HEK293 (cell line): ENCODE data around the gene MTCL1.

Experiments
- CTCF ChIA-PET: fragments of 350-600 bp; formaldehyde crosslinking; extraction: SDS; loops from one replicate; lab custom pipeline; 2021; ENCODE audit warnings: antibody characterized with exemption; lab: Yijun Ruan, JAX
- POLR2A ChIA-PET: fragments of 300-600 bp; formaldehyde crosslinking; extraction: SDS; loops from one replicate; lab custom pipeline; 2020; ENCODE audit warnings: antibody characterized with exemption, inconsistent platforms; lab: Yijun Ruan, JAX
- H3K27ac ChIP-seq: fragments of 200-500 bp; sonication (Bioruptor generic); 2 replicates; pipeline ENCODE4 v1.5.1; 2014; ENCODE audit warnings: low read depth, low read length, control low read depth, inconsistent platforms; ENCODE audit errors: extremely low read depth
- H3K36me3 ChIP-seq, 2 experiments: fragments of 200-500 bp in 1 of 2; sonication (Bioruptor generic) in 1 of 2; 1 replicate in 1 of 2; 2 replicates in 1 of 2; pipeline ENCODE4 v1.5.1; 2014 to 2017; ENCODE audit warnings: inconsistent platforms in 2 of 2, low read length in 2 of 2; ENCODE audit not compliant: control insufficient read depth in 2 of 2, insufficient read depth in 1 of 2
- H3K4me1 ChIP-seq: fragments of 200-500 bp; sonication (Bioruptor generic); 2 replicates; pipeline ENCODE4 v1.5.1; 2014; ENCODE audit warnings: mild to moderate bottlenecking, low read length, inconsistent platforms; ENCODE audit not compliant: control insufficient read depth, insufficient read depth
- H3K4me3 ChIP-seq: 2 replicates; pipeline ENCODE4 v1.5.1; 2011; ENCODE audit warnings: low read depth, mild to moderate bottlenecking, control low read depth, low read length, moderate library complexity
- H3K9me3 ChIP-seq: fragments of 200-500 bp; sonication (Bioruptor generic); 2 replicates; pipeline ENCODE4 v1.5.1; 2014; ENCODE audit warnings: low read depth, low read length, inconsistent platforms; ENCODE audit not compliant: control insufficient read depth, insufficient read depth
- EGR2 ChIP-seq: fragments of 450-650 bp; formaldehyde crosslinking; IDR thresholded peaks from 2 replicates; pipeline ENCODE4 v1.5.1; 2016; ENCODE audit warnings: low read depth, missing biosample characterization, missing genetic modification characterization
- GLI2 ChIP-seq: fragments of 450-650 bp; formaldehyde crosslinking; IDR thresholded peaks from 2 replicates; pipeline ENCODE4; 2017; ENCODE audit warnings: missing biosample characterization, missing genetic modification characterization, low read depth, borderline replicate concordance
- HOXD13 ChIP-seq: sonication (generic); formaldehyde crosslinking; IDR thresholded peaks from 2 replicates; pipeline ENCODE4 v1.8.0; 2022; ENCODE audit warnings: missing genetic modification reagents, borderline replicate concordance
- IKZF3 ChIP-seq: fragments of 450-650 bp; IDR thresholded peaks from 2 replicates; pipeline ENCODE4 v1.5.0; 2018; ENCODE audit warnings: missing biosample characterization, mild to moderate bottlenecking, missing genetic modification characterization, moderate library complexity
- SCRT2 ChIP-seq: fragments of 450-650 bp; formaldehyde crosslinking; IDR thresholded peaks from 2 replicates; pipeline ENCODE4 v1.5.1; 2016; ENCODE audit warnings: missing biosample characterization, missing genetic modification characterization
- ZBTB1 ChIP-seq: fragments of 450-650 bp; formaldehyde crosslinking; IDR thresholded peaks from 2 replicates; pipeline ENCODE4 v1.5.1; 2016; ENCODE audit warnings: missing biosample characterization, missing genetic modification characterization
- ZNF112 ChIP-seq: fragments of 450-650 bp; formaldehyde crosslinking; IDR thresholded peaks from 2 replicates; pipeline ENCODE4 v1.5.0; 2017; ENCODE audit warnings: missing biosample characterization, missing genetic modification characterization
- ZNF148 ChIP-seq: fragments of 450-650 bp; formaldehyde crosslinking; IDR thresholded peaks from 2 replicates; pipeline ENCODE4 v1.5.0; 2017; ENCODE audit warnings: missing biosample characterization, missing genetic modification characterization, borderline replicate concordance
- ZNF19 ChIP-seq: fragments of 450-650 bp; formaldehyde crosslinking; IDR thresholded peaks from 2 replicates; pipeline ENCODE4; 2016; ENCODE audit warnings: missing biosample characterization, missing genetic modification characterization, low read depth
- ZNF223 ChIP-seq: fragments of 450-650 bp; formaldehyde crosslinking; IDR thresholded peaks from 2 replicates; pipeline ENCODE4 v1.5.1; 2016; ENCODE audit warnings: missing biosample characterization, missing genetic modification characterization
- ZNF335 ChIP-seq: fragments of 450-650 bp; formaldehyde crosslinking; conservative IDR thresholded peaks from 2 replicates; pipeline ENCODE4 v1.5.1; 2016; ENCODE audit warnings: missing biosample characterization, missing genetic modification characterization
- ZNF37A ChIP-seq: fragments of 450-650 bp; IDR thresholded peaks from 2 replicates; pipeline ENCODE4 v1.5.1; 2018; ENCODE audit warnings: missing biosample characterization, missing genetic modification characterization
- ZNF473 ChIP-seq: fragments of 450-650 bp; formaldehyde crosslinking; IDR thresholded peaks from 2 replicates; pipeline ENCODE4 v1.5.1; 2017; ENCODE audit warnings: missing biosample characterization, missing genetic modification characterization
- ZNF510 ChIP-seq: fragments of 450-650 bp; formaldehyde crosslinking; IDR thresholded peaks from 2 replicates; pipeline ENCODE4 v1.5.1; 2018; ENCODE audit warnings: mild to moderate bottlenecking, missing genetic modification characterization, missing biosample characterization; ENCODE audit not compliant: insufficient replicate concordance
- ZNF514 ChIP-seq: fragments of 450-650 bp; formaldehyde crosslinking; IDR thresholded peaks from 2 replicates; pipeline ENCODE4 v1.5.1; 2016; ENCODE audit warnings: missing biosample characterization, missing genetic modification characterization
- ZNF521 ChIP-seq: fragments of 450-650 bp; formaldehyde crosslinking; IDR thresholded peaks from 2 replicates; pipeline ENCODE4 v1.5.1; 2017; ENCODE audit warnings: missing biosample characterization, mild to moderate bottlenecking, missing genetic modification characterization
- ZNF544 ChIP-seq: fragments of 450-650 bp; formaldehyde crosslinking; IDR thresholded peaks from 2 replicates; pipeline ENCODE4 v1.5.0; 2017; ENCODE audit warnings: missing biosample characterization, missing genetic modification characterization
- ZNF548 ChIP-seq: fragments of 450-650 bp; formaldehyde crosslinking; IDR thresholded peaks from 2 replicates; pipeline ENCODE4 v1.5.1; 2016; ENCODE audit warnings: missing biosample characterization, missing genetic modification characterization
- ZNF560 ChIP-seq: fragments of 450-650 bp; formaldehyde crosslinking; IDR thresholded peaks from 2 replicates; pipeline ENCODE4 v1.5.1; 2017; ENCODE audit warnings: missing biosample characterization, missing genetic modification characterization, borderline replicate concordance
- ZNF596 ChIP-seq: fragments of 450-650 bp; IDR thresholded peaks from 2 replicates; pipeline ENCODE4 v1.5.0; 2018; ENCODE audit warnings: missing biosample characterization, mild to moderate bottlenecking, missing genetic modification characterization, moderate library complexity
- ZNF610 ChIP-seq: fragments of 450-650 bp; formaldehyde crosslinking; IDR thresholded peaks from 2 replicates; pipeline ENCODE4 v1.5.1; 2016; ENCODE audit warnings: missing biosample characterization, missing genetic modification characterization, borderline replicate concordance
- ZNF645 ChIP-seq: fragments of 450-650 bp; formaldehyde crosslinking; IDR thresholded peaks from 2 replicates; pipeline ENCODE4; 2016; ENCODE audit warnings: missing biosample characterization, missing genetic modification characterization
- ZNF677 ChIP-seq: fragments of 450-650 bp; IDR thresholded peaks from 2 replicates; pipeline ENCODE4 v1.5.0; 2018; ENCODE audit warnings: missing biosample characterization, mild to moderate bottlenecking, missing genetic modification characterization, moderate library complexity
- ZNF791 ChIP-seq: fragments of 450-650 bp; formaldehyde crosslinking; IDR thresholded peaks from 2 replicates; pipeline ENCODE4 v1.5.1; 2016; ENCODE audit warnings: missing biosample characterization, missing genetic modification characterization
- ZSCAN30 ChIP-seq: fragments of 450-650 bp; IDR thresholded peaks from 2 replicates; pipeline ENCODE4 v1.5.1; 2018; ENCODE audit warnings: missing biosample characterization, mild to moderate bottlenecking, missing genetic modification characterization, moderate library complexity
- TF ChIP-seq, protein P1 (sequence below): fragments of 450-650 bp; formaldehyde crosslinking; IDR thresholded peaks from 2 replicates; pipeline ENCODE4 v1.5.1; 2016; ENCODE audit warnings: missing biosample characterization, missing genetic modification characterization, low read depth

The MTCL1 gene

DNA sequence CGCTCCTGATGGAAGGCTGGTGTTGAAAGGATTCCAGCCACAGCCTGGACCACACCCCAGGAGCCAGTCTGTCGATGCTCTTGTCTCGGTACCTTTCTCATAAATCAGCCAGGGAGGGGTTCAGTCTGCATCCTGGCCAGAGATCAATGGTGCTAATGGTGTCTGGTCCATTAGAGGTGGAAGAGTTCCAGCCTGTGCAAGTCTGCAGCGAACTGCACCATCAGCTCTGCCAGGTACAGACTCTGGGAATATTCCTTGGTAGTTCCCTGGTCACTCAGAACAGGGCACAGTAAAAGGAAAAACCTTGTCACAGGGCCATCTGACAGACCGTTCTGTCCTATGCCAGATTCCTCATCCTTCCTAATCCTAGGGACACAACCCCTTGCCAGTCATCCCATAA is 164.3 kb downstream of the MTCL1 start (continued):
- TF ChIP-seq ZNF112 (tag by site-specific recombination) (no peak), ZNF148 (tag by site-specific recombination) (no peak), ZNF548 (tag by site-specific recombination) (no peak), ZNF560 (tag by site-specific recombination) (no peak), SCRT2 (tag by site-specific recombination) (no peak), ZNF473 (no peak)

DNA sequence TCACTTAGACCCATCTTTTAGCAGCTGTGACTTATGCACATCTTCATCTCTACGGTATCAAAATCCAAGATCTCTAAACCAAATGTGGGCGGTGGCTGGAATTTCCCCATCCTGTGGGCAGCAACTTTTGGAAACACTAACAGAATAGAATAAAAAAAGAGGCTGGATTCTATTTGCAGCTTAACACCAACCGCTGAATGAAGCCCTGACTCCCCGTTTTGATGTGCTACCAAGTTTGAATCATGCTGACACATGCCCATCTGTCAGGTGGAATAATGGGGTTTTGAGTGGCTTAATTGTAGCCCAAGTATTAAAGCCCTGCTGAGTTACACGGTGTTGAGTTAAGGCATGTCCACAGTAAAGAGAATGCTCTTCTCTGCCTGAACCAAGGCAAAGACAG is 165.2 kb downstream of the MTCL1 start:
- POLR2A ChIA-PET, result no interaction called here

GRCh38 chr18:8871489-8871888 is 166.1 kb downstream of the MTCL1 start:
- Histone ChIP-seq H3K27ac (no peak overlapping the region), H3K4me3 (no peak overlapping the region), H3K36me3 (no peaks in the 10 kb centered on the region), H3K9me3 (no peaks in the 10 kb centered on the region), H3K4me1 (no peaks in the 10 kb centered on the region)
- CTCF ChIA-PET, result interaction anchor here (0.6 kb wide), 1 partner anchor 88 kb away, joined by 5 read pairs; no protein-coding TSS in a partner anchor
- POLR2A ChIA-PET, result interaction anchor here (1.3 kb wide), 1 partner anchor 9 kb away, joined by 3 read pairs; no protein-coding TSS in a partner anchor
- TF ChIP-seq ZNF335 (0 out of 2 replicates have a peak, but pooled peaks have one; percentile 25), ZNF223 (tag by site-specific recombination) (no peak)

More for the DNA sequence above, 165.2 kb downstream of the MTCL1 start:
- CTCF ChIA-PET, result no interaction called here
- Histone ChIP-seq H3K4me3 (no peak overlapping the region), H3K36me3 (no peaks in the 10 kb centered on the region), H3K9me3 (no peaks in the 10 kb centered on the region), H3K4me1 (no peaks in the 10 kb centered on the region), H3K27ac (no peak overlapping the region)
- no peak for TF ChIP-seq ZNF521 (tag by site-specific recombination)
- no peak for TF ChIP-seq ZNF596
- TF ChIP-seq EGR2 (tag by site-specific recombination), result no peak
- TF ChIP-seq ZNF791 (tag by site-specific recombination), result no peak
- TF ChIP-seq GLI2, result no peak
- TF ChIP-seq ZNF514 (tag by site-specific recombination), result no peak
- no peak for TF ChIP-seq ZNF510 (tag by site-specific recombination)
- no peak for TF ChIP-seq ZNF645 (tag by site-specific recombination)
- TF ChIP-seq HOXD13 (CRISPR knock-in tag), result no peak
- TF ChIP-seq ZNF37A (tag by site-specific recombination), result no peak
- TF ChIP-seq, protein P1, sequence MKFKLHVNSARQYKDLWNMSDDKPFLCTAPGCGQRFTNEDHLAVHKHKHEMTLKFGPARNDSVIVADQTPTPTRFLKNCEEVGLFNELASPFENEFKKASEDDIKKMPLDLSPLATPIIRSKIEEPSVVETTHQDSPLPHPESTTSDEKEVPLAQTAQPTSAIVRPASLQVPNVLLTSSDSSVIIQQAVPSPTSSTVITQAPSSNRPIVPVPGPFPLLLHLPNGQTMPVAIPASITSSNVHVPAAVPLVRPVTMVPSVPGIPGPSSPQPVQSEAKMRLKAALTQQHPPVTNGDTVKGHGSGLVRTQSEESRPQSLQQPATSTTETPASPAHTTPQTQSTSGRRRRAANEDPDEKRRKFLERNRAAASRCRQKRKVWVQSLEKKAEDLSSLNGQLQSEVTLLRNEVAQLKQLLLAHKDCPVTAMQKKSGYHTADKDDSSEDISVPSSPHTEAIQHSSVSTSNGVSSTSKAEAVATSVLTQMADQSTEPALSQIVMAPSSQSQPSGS, result no peak
- TF ChIP-seq ZNF19, result no peak
- TF ChIP-seq ZNF544, result no peak
- no peak for TF ChIP-seq ZNF610 (tag by site-specific recombination)
- no peak for TF ChIP-seq IKZF3 (tag by site-specific recombination)
- no peak for TF ChIP-seq ZNF677
- no peak for TF ChIP-seq ZSCAN30
- TF ChIP-seq ZBTB1 (tag by site-specific recombination), result no peak
